Dermis blood vessel endothelial cell (primary cell): ENCODE results near the gene SORL1. TPM values are rescaled to one million over a fixed set of nuclear protein-coding genes. Genes with fewer than 3 reads are reported as not detected.
"Not testable (repeated sequence)": the region's sequence is repeated elsewhere in the genome, so short reads cannot be mapped to it uniquely, and the experiment has no call there.

Experiments
- DNase-seq: peaks from one replicate; pipeline ENCODE4 v3.0.0; 2010
- total RNA-seq: library from RNA; depleted of rRNA; stranded (reverse); fragments of >200 nt; gene quantifications from 2 replicates; pipeline ENCODE4 v1.2.3, GENCODE V29; 2014

Gene SORL1
- total RNA-seq, 1 donor from 2014 or later = 0.17 TPM

DNA sequence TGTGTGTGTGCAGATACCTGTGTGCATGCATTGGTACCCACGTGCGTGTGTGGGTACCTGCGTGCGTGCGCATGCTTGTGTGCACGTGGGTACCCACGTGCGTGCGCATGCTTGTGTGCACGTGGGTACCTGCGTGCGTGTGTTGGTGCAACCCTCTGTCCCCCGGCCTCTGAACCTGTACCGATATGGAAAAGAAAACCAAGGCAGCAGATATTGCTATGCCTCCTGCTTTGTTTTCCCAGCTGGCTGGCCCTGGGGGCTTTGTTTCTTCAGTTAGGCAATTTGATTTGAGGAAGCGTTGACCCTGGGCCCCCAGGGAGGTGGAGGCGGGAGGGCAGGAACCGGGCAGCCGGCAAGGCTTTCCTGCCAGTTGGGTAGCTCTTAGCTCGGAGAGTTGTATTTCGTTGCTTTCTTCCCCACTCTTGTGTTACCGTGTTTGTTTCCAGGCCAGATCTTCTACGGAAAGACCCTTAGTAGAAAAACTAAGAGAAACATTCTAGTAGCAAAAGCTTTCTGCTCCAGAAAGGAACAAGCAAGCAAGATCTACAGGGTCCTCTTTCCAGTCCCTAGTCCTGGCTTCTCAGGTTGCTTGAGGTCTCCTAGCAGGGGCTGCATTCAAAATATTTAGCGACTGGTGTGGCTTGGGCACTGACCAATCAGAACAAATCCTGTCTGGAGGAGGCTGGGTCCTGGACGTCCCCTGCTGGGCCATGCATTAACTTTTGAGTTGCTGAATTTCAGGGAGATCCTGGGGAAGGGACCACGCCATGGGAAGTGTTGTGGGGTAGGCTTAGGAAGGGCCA is 27.0 kb downstream of the SORL1 start:
- peak; percentile 16 for DNase-seq

DNA sequence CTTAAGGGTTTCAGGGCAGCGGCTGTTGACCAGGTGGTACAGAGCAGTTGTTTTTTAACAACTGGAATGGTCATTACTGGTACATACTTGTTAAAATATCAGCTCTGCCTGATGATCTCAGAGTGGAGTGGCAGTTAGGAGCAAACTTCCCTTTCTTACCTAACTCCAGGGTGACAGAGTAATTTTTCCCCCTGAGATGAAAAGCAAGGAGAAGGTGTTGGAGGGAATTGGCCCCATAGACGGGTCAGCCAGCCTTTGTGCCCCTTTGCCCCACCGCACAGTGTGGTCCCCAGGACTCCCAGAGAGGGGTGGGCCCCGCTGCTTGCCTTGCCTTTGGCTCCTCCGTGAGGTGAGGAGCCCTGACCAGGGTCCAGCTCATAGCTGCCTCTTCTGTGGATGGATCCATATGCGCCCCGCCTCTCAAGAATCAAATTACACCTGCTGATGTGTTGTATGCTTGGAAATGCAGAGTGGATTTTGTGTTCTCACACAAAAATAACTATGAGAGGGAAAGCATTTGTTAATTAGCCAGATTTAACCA is 27.7 kb downstream of the SORL1 start:
- DNase-seq = no peak

DNA sequence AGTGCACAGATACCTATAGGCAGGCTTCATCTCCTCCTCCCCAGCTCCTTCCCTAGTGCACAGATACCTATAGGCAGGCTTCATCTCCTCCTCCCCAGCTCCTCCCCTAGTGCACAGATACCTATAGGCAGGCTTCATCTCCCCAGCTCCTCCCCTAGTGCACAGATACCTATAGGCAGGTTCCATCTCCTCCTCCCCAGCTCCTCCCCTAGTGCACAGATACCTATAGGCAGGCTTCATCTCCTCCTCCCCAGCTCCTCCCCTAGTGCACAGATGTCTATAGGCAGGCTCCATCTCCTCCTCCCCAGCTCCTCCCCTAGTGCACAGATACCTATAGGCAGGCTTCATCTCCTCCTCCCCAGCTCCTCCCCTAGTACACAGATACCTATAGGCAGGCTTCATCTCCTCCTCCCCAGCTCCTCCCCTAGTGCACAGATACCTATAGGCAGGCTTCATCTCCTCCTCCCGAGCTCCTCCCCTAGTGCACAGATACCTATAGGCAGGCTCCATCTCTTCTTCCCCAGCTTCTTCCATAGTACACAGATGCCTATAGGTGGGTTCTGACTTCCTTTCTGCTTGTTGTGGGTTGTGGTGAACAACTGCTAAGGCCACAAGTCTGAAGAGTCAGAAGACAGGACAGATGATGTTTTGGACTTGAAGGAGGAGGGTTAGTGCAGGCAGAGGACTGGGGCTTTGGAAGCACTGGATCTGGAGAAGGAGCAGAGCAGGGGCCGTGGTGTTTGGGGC is 29.5 kb downstream of the SORL1 start:
- DNase-seq = not testable (repeated sequence)

DNA sequence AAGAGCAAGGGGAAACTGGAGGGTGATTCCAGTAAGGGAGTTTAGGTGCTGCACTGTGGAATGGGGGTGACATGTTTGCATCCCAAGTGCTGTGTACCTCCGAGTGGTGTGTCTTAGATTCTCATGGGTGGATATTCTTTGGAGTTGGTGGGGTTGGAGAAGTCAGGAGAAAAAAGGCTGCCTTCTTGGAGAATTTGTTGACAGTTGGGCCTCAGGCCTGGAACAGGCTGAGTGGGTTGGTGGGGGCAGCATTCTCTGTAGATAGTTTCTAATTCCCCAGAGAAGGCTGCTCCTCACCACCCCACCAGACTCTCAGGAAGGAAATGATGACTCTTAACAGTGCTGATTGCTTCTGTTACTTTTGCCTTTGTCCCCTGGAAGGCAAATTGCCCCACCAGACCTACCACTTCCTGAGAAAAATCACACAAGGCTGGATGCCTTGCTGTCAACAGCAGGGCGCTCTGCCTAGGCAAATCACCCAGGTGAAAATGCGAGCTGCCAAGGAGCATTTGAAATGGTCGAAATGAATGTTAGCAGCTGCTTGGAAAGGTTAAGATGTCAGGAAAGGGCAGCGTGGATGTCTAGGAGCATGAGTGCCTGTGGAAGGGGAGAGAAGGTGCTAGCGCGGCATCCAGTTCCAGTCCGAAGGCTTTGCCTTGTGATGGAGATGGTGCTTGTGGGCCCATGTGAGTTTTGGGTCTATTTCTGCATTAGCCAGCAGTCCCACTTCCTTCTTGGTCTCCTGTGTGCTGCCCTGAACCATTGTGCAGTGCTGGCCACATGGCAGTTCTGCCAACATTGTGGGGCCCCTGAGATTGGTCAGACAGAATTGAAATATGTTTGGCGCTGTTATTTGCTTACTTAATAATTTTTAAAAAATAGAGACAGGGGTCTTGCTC is 30.4 kb downstream of the SORL1 start:
- DNase-seq = peak; percentile 57

DNA sequence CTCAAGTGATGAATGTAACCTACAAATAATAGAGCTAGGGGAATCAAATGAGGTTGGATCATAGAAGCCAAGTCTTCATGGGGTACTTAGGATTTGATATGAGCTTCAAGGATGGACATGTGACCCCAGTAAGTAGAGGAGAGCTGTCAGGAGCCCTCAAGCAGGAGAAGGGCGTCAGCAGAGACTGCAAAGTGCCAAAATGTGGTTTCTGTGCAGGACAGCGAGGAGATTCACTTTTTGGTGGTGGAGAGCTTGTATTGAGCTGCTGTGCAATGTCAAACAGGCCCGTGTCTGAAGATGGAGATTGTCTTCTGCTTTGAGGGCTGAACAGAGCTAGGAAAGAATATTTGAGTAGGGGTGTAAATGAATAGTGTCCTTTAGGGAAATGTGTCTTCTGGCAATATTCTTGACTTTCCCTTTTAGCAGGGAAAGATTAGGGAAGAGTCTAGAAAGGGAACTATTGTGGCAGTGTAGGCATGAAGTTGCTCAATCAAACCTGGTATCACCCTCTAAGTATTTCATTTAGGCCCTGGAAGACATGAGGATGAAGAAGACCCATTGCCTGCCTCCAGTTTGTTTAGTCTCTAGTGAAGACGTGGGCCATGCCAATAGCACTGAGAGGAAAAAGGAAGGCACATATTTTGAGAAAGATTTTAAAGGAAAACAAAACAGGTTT is 31.8 kb downstream of the SORL1 start:
- DNase-seq = no peak

DNA sequence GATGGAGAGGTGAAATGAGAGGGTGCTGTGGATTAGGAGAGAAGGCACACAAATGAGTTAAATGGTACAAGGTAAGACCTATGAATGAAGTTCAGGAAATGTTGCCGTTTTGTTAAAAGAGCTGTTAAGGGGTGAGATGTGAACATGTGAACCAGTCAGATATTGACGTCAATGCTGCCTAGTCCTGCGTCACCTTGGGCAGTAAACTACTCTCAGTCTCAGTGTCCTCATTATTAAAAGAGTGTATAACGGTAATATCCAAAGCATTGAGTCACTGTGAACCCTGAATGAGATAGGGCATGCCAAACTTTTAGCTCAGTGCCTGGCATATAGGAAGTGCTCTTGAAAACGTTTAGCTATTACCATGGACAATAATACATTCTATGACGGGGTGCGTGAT is 33.1 kb downstream of the SORL1 start:
- DNase-seq = no peak

DNA sequence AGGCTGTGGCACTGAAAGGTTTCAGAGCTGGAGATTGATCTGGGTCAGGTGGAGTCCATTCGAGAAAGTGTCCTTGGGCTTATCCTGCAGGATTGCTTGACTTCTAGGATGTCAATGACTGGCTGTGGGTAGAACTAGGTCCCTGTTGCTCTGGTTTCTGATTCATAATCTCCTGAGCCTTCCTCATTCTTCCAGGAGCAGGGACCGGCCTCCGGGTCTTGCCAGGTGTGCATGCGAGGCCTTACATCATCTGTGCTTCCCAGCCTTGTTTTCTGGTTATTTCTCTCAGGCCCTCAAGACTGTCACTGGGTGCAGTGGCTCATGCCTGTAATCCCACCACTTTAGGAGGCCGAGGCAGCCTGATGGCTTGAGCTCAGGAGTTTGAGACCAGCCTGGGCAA is 33.9 kb downstream of the SORL1 start:
- DNase-seq = no peak

DNA sequence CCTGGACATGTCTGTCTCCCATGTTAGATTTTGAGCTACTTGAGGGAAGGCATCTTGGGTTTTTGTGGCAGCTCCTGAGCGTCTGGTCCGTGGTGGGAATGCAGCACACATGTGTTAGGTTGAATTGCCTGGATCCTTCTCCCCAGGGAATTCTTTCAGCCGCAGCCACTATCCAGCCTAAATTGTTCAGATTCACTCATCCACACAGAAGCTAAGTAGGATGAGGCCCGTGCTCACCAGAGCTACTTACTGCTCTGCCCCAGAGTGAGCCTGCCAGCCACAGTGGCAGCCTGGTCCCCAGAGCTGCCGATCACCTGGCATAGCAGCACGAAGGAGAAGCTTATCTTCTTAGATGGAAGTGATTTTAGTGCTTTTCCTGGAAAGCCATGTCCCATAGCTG is 35.1 kb downstream of the SORL1 start:
- no peak for DNase-seq

DNA sequence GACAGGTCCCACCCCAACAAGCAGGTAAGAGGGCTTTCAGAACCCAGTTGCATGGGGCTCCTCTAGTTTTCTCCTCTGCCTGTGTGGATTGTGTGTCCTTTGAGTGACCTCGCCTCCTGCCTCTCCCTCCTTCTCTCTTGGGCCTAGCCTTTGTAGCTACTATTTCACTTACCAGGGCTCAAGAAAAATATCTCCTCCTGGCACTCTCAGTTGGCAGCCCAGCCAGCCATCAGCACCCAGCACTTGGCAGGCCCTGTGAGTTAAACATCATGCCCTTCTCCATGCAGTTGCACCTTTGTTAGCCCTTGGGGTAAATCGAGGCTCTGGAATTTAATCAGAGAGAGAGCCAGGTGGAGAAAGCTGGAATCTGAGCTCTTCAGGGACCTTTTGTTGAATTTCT is 36.1 kb downstream of the SORL1 start:
- no peak for DNase-seq

DNA sequence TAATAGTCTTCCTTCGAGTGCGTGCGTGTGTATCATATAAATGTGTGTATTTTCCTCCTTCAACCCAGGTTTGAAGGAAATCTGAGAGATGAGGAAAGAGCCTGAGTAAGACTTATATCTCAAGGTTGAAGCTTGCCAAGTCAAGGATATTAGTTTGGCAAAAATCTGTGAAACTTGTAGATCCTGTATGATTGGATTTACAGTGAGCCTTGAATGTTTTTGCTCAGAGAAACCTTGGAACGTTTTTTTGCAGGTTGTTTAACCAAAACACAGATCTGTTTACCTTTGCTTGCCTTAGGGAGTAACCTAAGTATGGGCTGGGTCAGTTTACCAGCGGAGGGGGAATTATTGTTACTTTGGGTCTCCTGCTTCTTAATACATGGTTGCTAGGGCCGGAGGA is 36.5 kb downstream of the SORL1 start:
- no peak for DNase-seq

DNA sequence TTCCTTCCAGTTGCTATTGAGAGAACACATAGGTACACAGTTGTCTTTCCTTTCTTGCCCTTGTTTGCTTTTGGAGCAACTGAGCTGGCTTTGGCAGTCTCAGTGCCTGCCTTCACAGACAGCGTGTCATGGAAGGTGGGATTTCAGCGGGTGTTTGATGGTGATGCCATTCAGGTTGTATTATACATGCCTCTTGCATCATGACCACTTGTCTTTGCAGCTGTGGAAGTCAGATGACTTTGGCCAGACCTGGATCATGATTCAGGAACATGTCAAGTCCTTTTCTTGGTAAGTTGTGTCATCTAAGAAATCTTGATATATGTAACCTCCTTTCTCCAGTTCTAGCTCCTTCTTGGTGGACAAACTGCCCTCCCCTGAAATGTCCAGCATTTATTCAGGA is 37.7 kb downstream of the SORL1 start:
- DNase-seq = no peak

DNA sequence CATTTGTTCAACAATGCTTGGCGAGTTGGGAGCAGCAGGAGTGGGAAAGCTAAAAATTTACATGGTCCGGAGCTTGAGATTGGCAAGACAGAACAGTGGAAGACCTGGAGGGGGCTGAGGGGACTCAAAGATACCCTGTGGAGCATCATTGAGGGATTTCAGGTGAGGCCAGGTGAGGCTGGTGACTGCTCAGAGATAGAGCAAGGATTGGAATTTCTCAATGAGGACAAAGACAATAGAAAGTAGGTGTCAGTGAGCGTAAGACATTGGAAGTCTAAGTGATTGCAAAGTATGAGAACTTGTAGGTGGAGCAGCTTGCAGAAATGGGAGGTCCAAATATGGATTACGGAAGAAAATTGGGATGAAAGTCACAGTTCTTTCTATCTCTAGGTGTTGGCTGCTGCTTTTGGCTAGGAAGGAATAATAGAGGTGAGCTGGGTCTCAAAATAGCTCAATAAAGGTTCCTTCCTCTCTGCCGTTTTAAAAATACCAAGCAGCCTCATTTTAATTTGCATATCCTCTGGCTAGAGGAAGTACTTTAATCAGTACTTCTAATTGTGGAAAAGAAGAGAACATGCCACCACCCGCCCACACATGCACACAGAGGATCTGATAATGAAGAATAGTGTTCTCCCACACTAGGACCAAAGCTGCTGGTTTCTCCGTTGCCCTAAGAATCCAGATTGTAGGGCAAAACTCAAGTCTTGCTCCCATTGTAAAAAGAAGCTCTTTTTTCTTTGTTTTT is 42.4 kb downstream of the SORL1 start:
- DNase-seq = no peak

DNA sequence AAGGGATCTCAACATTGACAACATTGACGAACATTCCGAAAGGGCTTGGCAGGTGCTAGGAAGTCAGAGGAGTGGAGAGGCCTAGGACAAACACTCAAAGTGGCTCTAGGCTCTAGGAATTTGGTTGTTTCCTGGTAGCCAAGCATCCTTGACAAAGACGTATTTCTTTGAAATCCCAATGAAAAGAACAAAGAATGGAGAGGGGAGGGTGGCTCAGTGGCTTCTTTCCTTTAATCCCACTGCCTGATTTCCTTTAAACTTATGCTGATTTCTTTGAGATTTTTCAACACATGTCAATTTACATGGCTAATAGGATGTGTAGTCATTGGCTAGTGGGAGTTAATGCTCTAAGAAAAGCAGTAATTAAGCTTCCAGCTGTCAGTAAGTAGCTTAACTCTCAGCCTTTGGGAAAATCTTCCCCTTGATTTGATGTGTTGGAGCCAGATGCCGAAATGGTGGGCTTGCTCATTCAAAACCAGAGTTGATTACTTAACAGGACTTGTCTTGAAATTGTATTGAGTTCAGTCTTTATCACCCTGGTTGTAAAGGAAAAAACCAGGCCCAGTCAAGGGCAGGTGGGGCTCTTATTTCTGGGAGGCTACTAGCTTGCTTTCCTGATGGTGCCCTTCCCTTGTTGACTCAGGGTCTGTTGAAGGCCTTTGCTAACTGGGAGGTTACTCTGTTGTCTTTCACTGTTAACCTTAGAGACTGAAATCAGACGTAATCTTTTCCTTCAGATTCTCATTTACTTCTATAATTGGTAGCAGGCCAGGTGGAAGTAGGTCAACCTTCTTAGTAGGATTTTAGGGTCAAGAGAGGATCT is 45.3 kb downstream of the SORL1 start:
- DNase-seq = no peak

DNA sequence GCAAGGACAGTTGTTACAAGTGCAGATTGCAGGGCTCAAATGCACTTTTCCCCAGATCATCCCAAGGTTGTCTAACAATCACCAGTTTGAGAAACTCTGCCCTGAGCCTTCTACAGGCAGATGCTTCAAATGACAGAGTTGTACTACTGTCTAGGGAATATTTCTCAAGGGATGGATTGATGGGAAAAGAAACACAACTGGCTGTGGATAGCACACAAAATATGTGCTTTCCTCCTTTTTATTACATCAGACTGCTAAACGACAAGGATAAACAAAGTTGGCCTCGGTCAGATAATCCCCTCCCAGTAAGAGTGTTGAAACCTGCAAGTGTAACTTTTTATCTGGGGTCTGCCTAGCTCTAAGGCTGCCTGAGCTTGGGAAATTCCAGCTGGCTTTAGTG is 47.3 kb downstream of the SORL1 start:
- DNase-seq = no peak

DNA sequence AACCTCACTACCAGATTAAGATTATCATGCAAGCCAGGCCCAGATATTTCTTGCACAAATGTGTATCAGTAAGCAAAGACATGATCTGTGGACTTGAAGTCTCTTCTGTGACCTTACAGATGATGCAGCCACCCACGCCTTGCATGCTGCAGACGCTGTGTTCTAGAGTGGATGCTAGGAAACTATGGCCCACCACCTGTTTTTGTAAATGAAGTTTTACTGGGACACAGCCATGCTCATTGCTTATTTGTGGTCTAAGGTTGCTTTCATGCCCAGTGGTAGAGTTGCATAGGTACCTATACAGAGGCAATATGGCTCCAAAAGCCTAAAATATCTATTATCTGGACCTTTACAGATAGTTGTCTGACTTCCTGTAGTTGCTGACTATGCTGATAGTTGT is 48.2 kb downstream of the SORL1 start:
- DNase-seq = no peak

DNA sequence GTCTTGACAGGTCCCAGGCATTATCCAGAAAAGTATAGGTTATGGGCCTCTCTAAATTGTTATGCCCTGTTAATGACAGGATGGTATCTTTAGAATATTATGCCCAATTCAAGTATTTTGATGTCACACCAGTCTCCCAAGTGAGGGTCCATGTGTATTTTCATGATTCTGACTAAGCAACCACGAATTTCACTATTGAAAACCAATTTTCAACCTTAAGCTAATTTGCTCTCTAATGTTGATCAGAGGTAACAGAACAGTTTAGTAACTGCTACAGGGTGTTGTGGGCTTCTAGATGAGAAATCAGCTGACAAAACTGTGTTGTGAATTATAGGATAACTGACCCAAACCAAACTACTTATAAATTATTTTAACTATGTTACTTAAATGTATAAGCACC is 48.6 kb downstream of the SORL1 start:
- DNase-seq = no peak

DNA sequence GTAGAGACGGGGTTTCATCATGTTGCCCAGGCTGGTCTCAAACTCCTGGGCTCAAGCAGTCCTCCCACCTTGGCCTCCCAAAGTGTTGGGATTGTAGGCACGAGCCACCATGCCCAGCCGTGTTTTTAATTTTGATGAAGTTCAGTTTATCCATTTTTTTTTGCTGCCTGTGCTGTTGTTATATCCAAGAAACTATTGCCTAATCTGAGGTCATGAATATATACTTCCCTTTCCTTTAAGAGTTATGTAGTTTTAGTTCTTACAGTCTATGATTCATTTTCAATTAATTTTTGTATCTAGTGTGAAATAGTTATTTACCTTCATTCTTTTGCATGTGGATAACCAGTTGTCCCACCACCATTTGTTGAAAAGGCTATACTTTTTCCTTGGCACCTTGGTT is 50.9 kb downstream of the SORL1 start:
- DNase-seq = no peak

DNA sequence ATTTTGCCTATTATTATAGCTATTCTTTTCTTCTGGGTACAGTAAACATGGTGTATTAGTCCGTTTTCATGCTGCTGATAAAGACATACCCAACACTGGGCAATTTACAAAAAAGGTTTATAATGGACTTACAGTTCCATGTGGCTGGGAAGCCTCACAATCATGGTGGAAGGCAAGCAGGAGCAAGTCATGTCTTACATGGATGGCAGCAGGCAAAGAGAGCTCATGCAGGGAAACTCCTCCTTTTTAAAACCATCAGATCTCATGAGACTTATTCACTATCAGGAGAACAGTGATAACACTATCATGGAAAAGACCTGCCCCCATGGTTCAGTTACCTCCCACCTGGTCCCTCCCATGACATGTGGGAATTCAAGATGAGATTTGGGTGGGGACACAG is 54.1 kb downstream of the SORL1 start:
- not testable (repeated sequence) for DNase-seq

DNA sequence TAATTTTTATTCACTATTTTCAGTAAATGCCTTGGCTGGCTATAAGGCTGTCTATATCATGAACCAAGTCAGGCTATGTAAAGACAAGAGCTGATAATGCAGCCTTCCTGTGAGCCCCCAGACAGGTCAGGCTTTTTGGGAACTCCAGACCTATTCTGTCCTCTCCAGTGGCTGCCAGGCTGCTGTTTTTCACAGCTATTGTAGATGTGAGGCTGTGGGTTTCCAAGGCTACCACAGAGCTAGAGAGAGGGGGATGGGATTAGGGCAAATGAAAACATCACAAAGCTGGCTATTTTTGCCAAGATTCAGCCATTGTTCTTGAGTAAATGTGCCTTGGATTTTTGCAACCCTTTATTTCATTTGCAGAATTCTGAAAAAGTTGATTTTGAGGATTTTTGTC is 56.3 kb downstream of the SORL1 start:
- DNase-seq = no peak

DNA sequence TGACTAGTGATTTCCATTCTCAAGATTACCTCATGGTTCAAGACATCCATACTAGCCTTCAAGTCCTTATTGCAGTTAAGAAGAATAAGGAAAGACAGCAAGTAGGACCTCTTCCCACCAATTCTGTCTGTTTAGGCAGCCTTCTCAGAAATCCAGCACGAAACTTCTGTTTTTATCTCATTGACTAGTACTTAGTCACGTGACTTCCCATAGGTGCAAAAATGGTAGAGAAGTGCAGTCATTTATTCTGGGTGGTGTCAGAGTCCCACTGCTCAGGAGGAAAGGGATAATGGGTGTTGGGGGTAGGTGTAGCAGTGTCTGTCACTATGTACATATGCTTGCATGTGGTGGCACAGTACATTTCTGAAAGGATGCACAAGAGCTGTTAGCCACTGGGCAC is 58.3 kb downstream of the SORL1 start:
- no peak for DNase-seq
